Psoas muscle (tissue), 8 donors: ENCODE results near the gene MCAT. TPM values are rescaled to one million over a fixed set of nuclear protein-coding genes. Genes with fewer than 3 reads are reported as not detected.

Experiments used
- ATAC-seq, 4 donors: fragments of 200-7000 bp; cut with Tn5 transposase; one replicate each; pipeline ENCODE4 v1.9.1; 2020; ENCODE audit warnings: moderate library complexity in 3 of 4, mild to moderate bottlenecking in 2 of 4
- DNase-seq, 2 donors: peaks; one replicate each; pipeline ENCODE4 v3.0.0-alpha.2; 2020
- H3K27ac ChIP-seq: fragments of 200-600 bp; one replicate; pipeline ENCODE4 v1.8.0; 2022
- H3K27me3 ChIP-seq, 3 donors: fragments of 200-600 bp in 1 of 3; one replicate each; pipeline versions ENCODE4 v1.6.1 to v1.8.0; 2013 to 2022; ENCODE audit warnings: low read length in 2 of 3, mild to moderate bottlenecking in 2 of 3, moderate library complexity in 1 of 3; ENCODE audit not compliant: insufficient read depth in 3 of 3
- H3K36me3 ChIP-seq, 2 donors: fragments of 200-600 bp in 1 of 2; one replicate each; pipeline versions ENCODE4 v1.6.1 to v1.8.0; 2013 to 2022; ENCODE audit warnings: low read depth in 1 of 2, mild to moderate bottlenecking in 1 of 2, moderate library complexity in 1 of 2; ENCODE audit not compliant: insufficient read depth in 1 of 2
- H3K4me1 ChIP-seq: fragments of 200-600 bp; one replicate; pipeline ENCODE4 v1.8.0; 2022
- H3K4me3 ChIP-seq: fragments of 200-600 bp; one replicate; pipeline ENCODE4 v1.8.0; 2022; ENCODE audit warnings: mild to moderate bottlenecking
- H3K9me3 ChIP-seq: fragments of 200-600 bp; one replicate; pipeline ENCODE4 v1.8.0; 2022
- WGBS, 3 donors: extraction: QIAGEN DNeasy Blood & Tissue Kit; methylation state at CpG; one replicate each; pipeline versions ENCODE4 v1.1.6 to v1.1.7; 2013; 5-methylcytosine and 5-hydroxymethylcytosine counted together
- intact Hi-C, 2 donors: fragments of 100-400 bp; cut with DNase I; formaldehyde crosslinking; loops; one replicate each; pipeline versions ENCODE4 v1.11.0 to v1.14.2; 2022
- polyA plus RNA-seq, 3 donors: library from polyadenylated mRNA; stranded (reverse); fragments of 200-250 nt; gene quantifications; one replicate each; pipeline ENCODE4 v1.2.3, GENCODE V29; 2013
- total RNA-seq, 4 donors: library from RNA; stranded (reverse); fragmentation: NEBNext Ultra II Directional in 2 of 4; extraction: Animal tissue kit (Norgen Biotek cat#: 25700) in 2 of 4; gene quantifications; one replicate each; pipeline versions ENCODE4 v1.2.1 to v1.2.4, GENCODE V29; 2021 to 2023
- TF ChIP-seq, protein P1 (sequence below): fragments of 200-600 bp; IDR thresholded peaks from one replicate; pipeline ENCODE4 v1.8.0; 2022; ENCODE audit warnings: antibody characterized with exemption
- donor health status: healthy with polysubstance abuse.
- donor health status: DM: no; HTN: no; CAD: no; lungs with moderate emphysema.
- donor health status: Bipolar disorder and iron deficiency.
- donor health status: healthy.
- donor health status: DM: yes; HTN: yes; CAD: no.
- donor health status: DM: no; HTN: no; CAD: no.
- donor health status: DM: no; HTN: no; CAD: no.
- donor health status: DM: yes; HTN: yes; CAD: no.

MCAT gene
- total and polyA plus RNA-seq, 7 donors: 14.8 to 33.4 (median 21.7) TPM

DNA sequence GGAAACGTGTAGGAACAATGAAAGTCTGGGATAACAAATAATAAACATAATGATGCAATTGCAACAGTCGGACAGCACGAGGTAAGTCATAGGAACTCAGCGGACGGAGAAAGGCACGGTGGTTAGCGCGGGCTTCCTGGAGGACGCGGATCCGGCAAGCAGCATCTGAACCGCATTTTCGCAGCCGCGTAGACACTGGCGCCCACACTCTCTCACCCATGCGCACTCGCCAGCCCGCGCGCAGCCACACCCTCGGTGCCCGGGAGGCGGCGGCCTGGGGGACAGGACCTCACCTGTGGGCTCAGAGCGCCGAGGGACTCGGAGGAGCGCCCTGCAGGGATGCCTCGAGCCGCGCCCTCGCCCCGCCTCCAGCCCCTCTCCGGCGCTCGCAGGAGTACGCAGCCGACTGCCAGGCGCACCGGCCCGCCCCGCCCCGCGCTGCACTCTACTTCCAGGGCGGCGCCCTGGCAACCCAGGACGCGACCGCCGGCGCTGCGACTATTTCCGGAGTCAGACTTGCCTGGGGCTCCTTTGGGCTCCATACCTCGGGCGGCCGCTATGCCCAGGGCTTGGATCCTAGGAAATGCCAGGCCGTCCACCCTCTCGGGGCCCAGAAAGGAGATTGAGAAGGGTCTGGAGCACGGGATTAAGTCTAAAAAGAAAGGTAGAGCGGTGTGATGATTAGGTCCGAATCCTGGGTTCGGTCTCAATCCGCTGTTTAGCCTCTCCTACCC lies 54.0 kb downstream of the MCAT start, which contains the start of gene TTLL1:
TTLL1 (minus strand) TSS at position 408 of the 734 bp plus-strand sequence. CDS start 13,805 bp downstream, outside the sequence.
- peak within 1 kb of the TSS; percentile 46 for H3K27ac ChIP-seq
- no peaks in the 10 kb centered on the region for H3K36me3 ChIP-seq
- H3K27me3 ChIP-seq: no peaks in the 10 kb centered on the region
- ATAC-seq (peak; percentile 94 to 99 (median 96)), DNase-seq (peak; percentile 90 to 93)
- peak within 1 kb of the TSS; percentile 76 for H3K4me3 ChIP-seq
- H3K4me1 ChIP-seq: no peaks in the 10 kb centered on the region
- intact Hi-C loops: loop anchor here in 1 of 2 donors (5.0 kb wide), 1 partner anchor 77 kb away; no protein-coding TSS in a partner anchor
- WGBS, 3 donors: 4 to 5% (median 5%) methylated on average over 55 to 64 of the region's 64 CpGs
- H3K9me3 ChIP-seq: no peaks in the 10 kb centered on the region
- TF ChIP-seq, protein P1, sequence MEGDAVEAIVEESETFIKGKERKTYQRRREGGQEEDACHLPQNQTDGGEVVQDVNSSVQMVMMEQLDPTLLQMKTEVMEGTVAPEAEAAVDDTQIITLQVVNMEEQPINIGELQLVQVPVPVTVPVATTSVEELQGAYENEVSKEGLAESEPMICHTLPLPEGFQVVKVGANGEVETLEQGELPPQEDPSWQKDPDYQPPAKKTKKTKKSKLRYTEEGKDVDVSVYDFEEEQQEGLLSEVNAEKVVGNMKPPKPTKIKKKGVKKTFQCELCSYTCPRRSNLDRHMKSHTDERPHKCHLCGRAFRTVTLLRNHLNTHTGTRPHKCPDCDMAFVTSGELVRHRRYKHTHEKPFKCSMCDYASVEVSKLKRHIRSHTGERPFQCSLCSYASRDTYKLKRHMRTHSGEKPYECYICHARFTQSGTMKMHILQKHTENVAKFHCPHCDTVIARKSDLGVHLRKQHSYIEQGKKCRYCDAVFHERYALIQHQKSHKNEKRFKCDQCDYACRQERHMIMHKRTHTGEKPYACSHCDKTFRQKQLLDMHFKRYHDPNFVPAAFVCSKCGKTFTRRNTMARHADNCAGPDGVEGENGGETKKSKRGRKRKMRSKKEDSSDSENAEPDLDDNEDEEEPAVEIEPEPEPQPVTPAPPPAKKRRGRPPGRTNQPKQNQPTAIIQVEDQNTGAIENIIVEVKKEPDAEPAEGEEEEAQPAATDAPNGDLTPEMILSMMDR: no peak

DNA sequence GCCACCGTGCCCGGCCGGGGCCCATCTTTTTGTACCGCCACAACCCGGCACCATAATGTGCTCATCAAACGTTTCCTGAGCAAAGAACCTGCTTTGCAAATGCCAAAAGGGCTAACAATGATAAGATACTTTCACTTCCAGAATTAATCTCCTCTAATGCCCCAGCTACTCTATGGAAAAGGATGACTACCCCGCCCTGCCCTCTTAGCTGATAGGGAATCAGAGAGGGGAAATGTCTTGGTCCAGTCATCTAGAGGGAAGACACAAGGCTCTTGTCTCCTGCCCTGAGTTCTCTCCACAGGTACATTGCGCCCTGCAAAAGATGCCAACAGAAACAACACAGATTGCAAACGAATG lies 54.6 kb downstream of the MCAT start:
- Histone ChIP-seq H3K4me3 (peak overlapping the region; percentile 76), H3K9me3 (no peaks in the 10 kb centered on the region), H3K27me3 (no peaks in the 10 kb centered on the region), H3K27ac (no peak overlapping the region), H3K36me3 (no peaks in the 10 kb centered on the region), H3K4me1 (no peaks in the 10 kb centered on the region)
- WGBS, 3 donors: 56 to 61% (median 60%) methylated on average over 9 of the region's 9 CpGs
- TF ChIP-seq, protein P1: no peak
- DNase-seq (no peak), ATAC-seq (no peak)
- intact Hi-C loops: loop anchor here in 1 of 2 donors (5.0 kb wide), 1 partner anchor 76 kb away; no protein-coding TSS in a partner anchor

DNA sequence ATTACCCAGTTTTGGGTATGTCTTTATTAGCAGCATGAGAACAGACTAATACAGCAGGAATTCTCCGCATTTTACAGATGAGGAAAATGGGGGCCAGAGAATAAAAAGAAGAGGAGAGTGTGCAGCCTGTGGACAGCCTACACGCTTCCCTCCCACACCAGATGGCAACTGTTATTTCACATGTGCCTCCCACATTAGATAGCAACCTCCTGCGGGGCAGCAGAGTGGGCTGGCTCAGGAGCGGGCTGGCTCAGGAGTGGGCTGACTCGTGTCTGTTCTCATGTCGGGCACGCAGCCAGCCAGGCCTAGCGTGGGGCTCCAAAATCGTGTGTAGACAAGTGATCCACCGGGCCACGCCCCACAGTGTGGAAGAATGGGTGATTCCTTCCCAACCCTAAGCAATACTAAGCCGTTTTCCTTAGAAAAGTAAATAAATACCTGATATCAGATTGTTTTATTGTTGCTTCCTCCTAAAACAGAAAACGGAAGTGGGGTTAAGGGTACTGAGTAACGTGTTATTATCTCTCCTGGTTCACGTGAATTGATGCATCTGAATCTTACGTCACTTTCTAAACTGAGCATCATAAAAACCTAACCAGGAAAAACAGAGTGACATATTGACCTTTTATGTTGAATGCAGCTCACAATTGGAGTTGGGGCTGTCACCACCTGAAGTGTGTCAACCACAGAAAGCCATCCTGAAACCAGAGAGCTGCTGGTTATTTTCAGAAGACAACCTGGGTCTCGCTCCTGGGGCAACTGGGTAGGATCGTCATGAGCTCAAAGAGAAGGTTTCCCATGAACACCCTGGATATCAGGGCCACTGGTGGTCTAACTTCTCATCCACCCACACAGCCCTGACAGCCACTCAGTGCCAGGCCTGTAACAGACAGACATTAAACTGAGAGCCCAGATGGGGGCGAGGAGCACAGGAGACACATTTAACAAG lies 57.3 kb downstream of the MCAT start:
- Histone ChIP-seq H3K27me3 (no peaks in the 10 kb centered on the region), H3K27ac (no peak overlapping the region), H3K4me1 (no peaks in the 10 kb centered on the region), H3K9me3 (no peaks in the 10 kb centered on the region), H3K4me3 (no peak overlapping the region), H3K36me3 (no peaks in the 10 kb centered on the region)
- ATAC-seq (no peak), DNase-seq (no peak)
- TF ChIP-seq, protein P1: no peak
- intact Hi-C loops: loop anchor here in 1 of 2 donors (5.0 kb wide), 1 partner anchor 74 kb away; no protein-coding TSS in a partner anchor
- WGBS, 3 donors: 81 to 88% (median 82%) methylated on average over 19 of the region's 19 CpGs

Other genes with a start within 250 kb of the MCAT start
- 10 to 100 TPM; 27.9 to 52.2 (median 38.4) TPM for gene PACSIN2, start 128.2 kb downstream of the MCAT start, total RNA-seq
- gene PACSIN2, start 128.2 kb downstream of the MCAT start, polyA plus RNA-seq: 10 to 100 TPM; 21.0 to 31.4 (median 26.0) TPM
- gene TTLL1, start 54.0 kb downstream of the MCAT start, total RNA-seq: 1 to 10 TPM; 1.2 to 3.0 (median 2.0) TPM
- 1 to 10 TPM; 1.9 to 4.9 (median 3.8) TPM for gene TTLL1, start 54.0 kb downstream of the MCAT start, polyA plus RNA-seq
- not detected for gene BIK, start 32.6 kb downstream of the MCAT start, total RNA-seq
- not detected for gene BIK, start 32.6 kb downstream of the MCAT start, polyA plus RNA-seq
- 10 to 100 TPM; 35.8 to 69.9 (median 59.5) TPM for gene TSPO, start 8.2 kb upstream of the MCAT start, total RNA-seq
- 100 to 1,000 TPM in 2 of 3 donors, 10 to 100 TPM in 1; 74.8 to 148 (median 101) TPM for gene TSPO, start 8.2 kb upstream of the MCAT start, polyA plus RNA-seq
- 10 to 100 TPM; 12.3 to 15.1 (median 13.5) TPM for gene TTLL12, start 43.7 kb upstream of the MCAT start, total RNA-seq
- gene TTLL12, start 43.7 kb upstream of the MCAT start, polyA plus RNA-seq: 10 to 100 TPM in 2 of 3 donors, 1 to 10 TPM in 1; 9.9 to 20.7 (median 17.5) TPM
- under 1 TPM; 0.04 to 0.19 (median 0.09) TPM for gene SCUBE1, start 200.0 kb upstream of the MCAT start, total RNA-seq
- gene SCUBE1, start 200.0 kb upstream of the MCAT start, polyA plus RNA-seq: under 1 TPM; 0.06 to 0.09 (median 0.06) TPM